Measurements from ENCODE around the gene NPLOC4.

The NPLOC4 gene

DNA sequence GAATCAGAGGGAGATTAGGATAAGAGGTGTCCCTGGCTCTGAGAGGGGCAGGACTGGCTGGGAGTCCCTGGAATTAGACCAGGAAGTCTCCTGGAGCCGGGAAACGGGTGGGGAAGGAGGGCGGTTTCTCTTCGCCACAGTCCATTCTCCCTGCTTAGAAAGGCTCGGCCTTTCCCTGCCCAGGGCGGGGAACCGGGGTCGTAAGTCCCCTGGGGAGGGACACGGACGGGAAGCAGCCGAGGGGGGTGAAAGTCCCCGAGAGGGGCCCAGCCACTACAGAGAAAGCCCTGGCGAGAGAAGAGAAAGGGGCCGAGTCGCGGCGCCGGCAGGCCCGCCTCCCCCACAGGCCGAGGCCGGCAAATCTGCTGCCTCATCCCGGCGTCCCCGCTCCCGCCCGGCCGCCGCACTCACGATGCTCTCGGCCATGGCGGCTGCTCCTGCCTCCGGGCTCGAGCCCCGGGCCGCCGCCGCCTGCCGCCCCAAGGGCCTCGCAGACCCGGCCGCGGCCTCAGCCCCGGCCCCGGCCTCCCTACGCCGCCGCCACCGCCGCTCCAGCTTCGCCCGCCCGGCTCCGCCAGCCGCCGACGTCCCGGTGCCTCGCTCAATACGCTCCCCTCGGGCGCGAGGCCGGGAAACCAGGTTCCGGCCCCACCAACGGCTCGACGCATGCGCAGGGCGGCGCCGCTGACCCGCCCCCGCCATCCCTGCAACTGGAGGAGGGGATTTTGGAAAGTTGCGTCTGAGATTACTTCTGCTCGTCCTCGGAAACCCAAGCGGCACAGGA, at the start of gene NPLOC4, which contains the start of gene TSPAN10:
NPLOC4 (minus strand) TSS at position 608 of the 784 bp plus-strand sequence; CDS start at position 426, 182 bp downstream.
TSPAN10 (plus strand) TSS at position 692 of the 784 bp plus-strand sequence. CDS start 5,217 bp downstream, outside the sequence.
- H3K4me3 ChIP-seq (replicated peaks in 1 of 2; ENCODE audit: low read depth in 2 of 2, low read length in 2 of 2): peak within 1 kb of the TSS; percentile 65 to 91
- DNase-seq (ENCODE audit: low read depth in 2 of 2): peak; percentile 85 to 90
- TF ChIP-seq, protein P1, sequence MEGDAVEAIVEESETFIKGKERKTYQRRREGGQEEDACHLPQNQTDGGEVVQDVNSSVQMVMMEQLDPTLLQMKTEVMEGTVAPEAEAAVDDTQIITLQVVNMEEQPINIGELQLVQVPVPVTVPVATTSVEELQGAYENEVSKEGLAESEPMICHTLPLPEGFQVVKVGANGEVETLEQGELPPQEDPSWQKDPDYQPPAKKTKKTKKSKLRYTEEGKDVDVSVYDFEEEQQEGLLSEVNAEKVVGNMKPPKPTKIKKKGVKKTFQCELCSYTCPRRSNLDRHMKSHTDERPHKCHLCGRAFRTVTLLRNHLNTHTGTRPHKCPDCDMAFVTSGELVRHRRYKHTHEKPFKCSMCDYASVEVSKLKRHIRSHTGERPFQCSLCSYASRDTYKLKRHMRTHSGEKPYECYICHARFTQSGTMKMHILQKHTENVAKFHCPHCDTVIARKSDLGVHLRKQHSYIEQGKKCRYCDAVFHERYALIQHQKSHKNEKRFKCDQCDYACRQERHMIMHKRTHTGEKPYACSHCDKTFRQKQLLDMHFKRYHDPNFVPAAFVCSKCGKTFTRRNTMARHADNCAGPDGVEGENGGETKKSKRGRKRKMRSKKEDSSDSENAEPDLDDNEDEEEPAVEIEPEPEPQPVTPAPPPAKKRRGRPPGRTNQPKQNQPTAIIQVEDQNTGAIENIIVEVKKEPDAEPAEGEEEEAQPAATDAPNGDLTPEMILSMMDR (IDR thresholded peaks at IDR 0.05; ENCODE audit: low read depth, low read length): no peak

DNA sequence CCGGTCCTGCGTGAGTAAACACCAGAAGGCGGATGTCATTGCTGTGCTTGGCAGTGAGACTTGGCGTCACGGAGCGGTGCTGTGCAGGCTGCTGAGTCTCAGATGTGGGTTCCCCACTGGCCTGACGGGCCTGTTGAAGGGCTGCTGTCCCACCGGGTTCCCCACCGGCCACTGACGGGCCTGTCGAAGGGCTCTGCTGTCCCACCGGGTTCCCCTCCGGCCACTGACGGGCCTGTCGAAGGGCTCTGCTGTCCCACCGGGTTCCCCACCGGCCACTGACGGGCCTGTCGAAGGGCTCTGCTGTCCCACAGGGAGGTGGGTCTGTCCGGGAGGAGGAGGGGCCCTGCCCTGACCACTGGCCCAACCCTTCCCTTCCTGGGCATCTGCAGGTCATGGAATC, 49.7 kb upstream of the NPLOC4 start:
- TF ChIP-seq, protein P1 (IDR thresholded peaks at IDR 0.05; ENCODE audit: low read depth, low read length): no peak
- no peak overlapping the region for H3K4me3 ChIP-seq (replicated peaks in 1 of 2; ENCODE audit: low read depth in 2 of 2, low read length in 2 of 2)
- no peak for DNase-seq (ENCODE audit: low read depth in 2 of 2)

DNA sequence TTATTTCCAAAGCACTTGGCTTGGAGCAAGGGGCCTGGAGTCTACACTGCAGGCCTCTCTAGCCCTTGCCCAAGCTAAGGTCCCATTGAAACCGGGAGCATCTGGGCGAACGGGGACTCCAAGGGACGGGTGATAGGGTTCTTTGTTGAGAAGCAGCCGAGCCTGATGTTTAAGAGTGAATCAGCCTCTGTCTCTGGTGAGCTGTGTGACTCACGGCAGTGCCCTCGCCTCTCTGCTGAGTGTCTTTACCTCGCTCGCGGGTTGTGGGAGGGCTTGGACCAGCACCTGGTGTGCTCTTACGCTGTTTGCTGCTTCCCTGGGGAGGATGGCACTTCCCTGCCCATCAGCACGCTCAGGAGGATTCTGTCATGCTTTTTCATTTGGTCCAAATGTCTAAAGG, 48.2 kb upstream of the NPLOC4 start:
- peak overlapping the region; percentile 62 to 98 for H3K4me3 ChIP-seq (replicated peaks in 1 of 2; ENCODE audit: low read depth in 2 of 2, low read length in 2 of 2)
- DNase-seq (ENCODE audit: low read depth in 2 of 2): peak; percentile 23 to 82
- TF ChIP-seq, protein P1 (IDR thresholded peaks at IDR 0.05; ENCODE audit: low read depth, low read length): no peak

DNA sequence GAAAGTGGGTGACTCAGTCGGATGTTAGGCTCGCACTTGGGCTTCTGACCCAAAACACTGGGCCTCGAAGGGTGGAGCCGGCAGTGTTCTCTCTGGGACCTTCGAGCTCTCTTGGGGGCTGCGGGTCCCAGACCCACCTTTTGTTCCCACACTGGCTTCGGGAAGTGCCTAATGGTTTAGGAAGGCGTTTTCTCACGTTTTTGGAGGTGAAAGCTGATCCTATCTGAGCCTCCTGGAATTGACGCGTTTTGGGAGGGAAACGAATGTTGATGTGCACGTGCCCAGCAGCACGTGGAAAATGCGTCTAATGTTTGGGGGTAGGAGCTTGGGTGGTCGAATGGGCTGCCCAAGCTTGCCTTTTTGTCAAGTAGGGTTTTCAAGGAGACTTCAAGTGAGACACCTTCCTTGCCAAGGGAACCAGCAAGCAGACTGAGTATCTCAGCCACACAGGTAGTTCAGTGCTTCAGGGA, 47.6 kb upstream of the NPLOC4 start:
- peak in 1 of 2 donors; percentile 90 for DNase-seq (ENCODE audit: low read depth in 2 of 2)
- TF ChIP-seq, protein P1 (IDR thresholded peaks at IDR 0.05; ENCODE audit: low read depth, low read length): no peak
- H3K4me3 ChIP-seq (replicated peaks in 1 of 2; ENCODE audit: low read depth in 2 of 2, low read length in 2 of 2): peak overlapping the region; percentile 62 to 98

DNA sequence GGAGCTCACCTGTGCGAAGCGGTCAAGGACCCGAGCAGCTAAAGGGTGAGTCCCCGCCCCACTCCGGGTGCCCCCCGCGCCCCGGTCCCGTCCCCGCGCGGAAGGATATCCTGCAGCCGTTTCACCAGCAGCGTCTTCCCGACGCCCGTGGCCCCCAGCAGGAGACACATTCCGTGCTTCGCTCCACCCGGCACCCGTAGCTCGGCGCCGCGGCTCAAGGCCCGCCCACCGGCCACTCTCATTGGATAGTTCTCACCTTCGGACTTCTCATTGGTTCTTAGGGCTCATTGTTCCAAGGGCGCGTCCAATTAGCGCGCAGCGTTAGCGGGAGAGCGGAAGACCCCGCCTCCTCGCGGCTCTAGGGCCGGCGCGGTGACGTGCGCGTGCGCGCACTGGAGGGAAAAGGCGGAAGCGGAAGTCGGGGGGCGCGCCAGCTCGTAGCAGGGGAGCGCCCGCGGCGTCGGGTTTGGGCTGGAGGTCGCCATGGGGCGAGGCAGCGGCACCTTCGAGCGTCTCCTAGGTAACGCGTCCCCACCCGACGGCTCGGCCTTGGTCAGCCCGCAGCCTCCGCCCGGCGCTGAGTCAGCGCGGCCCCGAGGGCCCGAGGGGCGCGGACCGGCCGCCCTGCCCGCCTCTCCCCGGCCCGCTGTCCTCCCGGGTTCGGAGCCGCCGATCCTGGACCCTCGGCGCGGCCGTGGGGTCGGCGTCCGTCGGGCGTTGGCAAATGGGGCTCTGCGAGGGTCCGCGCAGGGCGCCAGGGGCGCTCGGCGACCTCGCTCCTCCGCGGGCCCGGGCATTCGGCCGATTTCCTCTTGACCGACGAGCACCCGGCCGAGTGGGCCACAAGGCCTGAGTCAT, 46.9 kb upstream of the NPLOC4 start, which contains the start of the genes ARL16 and HGS:
ARL16 (minus strand) TSS at position 214 of the 858 bp plus-strand sequence; CDS start at position 170, 44 bp downstream.
HGS (plus strand) TSS at position 428 of the 858 bp plus-strand sequence; CDS start at position 484, 56 bp downstream.
- DNase-seq (ENCODE audit: low read depth in 2 of 2): peak; percentile 99 to 100
- TF ChIP-seq, protein P1 (IDR thresholded peaks at IDR 0.05; ENCODE audit: low read depth, low read length): no peak
- peak within 1 kb of the TSS; percentile 92 to 98 for H3K4me3 ChIP-seq (replicated peaks in 1 of 2; ENCODE audit: low read depth in 2 of 2, low read length in 2 of 2)

DNA sequence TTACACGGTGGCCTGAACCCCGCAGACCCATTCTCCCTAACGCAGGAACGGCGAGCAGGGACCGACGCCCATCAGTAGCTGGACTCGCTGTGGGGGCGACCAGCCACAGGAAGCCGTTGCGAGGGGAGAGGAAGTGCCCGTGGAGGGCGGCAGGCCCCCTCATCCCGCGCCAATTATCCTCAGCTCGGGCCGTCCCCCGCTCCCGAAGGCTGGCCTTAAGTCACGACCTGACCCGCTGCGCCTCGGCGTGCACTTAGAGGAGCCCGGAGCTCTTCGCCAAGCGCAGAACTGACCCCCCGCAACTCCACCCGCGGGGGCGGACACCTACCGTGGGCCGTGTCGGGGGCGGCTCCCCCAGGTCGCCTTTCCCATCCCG, 46.3 kb upstream of the NPLOC4 start:
- TF ChIP-seq, protein P1 (IDR thresholded peaks at IDR 0.05; ENCODE audit: low read depth, low read length): no peak
- DNase-seq (ENCODE audit: low read depth in 2 of 2): no peak
- peak overlapping the region; percentile 92 to 98 for H3K4me3 ChIP-seq (replicated peaks in 1 of 2; ENCODE audit: low read depth in 2 of 2, low read length in 2 of 2)

Measured in cardiac fibroblast (primary cell).